Measurements from ENCODE around the gene PAQR5.

DNA sequence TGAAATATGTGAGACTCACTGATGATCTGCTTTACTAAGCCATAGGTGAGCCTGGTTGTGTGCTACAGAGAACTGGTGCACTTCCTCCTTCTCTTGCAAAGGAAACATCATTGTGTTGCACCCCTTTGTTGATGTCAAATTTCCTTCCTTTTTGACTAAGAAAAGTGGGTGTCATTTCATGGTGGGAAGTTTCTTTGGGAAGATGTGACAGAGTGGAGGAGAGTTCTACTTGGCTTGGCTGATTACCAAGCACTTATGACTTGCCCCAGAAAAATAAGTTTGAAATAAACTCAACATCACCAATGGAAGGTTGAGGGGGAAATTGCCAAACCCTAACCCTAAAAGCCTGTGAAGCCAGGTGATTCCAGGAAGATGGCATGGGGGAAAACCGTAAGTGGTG is 61.9 kb downstream of the PAQR5 start:
- TF ChIP-seq, protein P1, sequence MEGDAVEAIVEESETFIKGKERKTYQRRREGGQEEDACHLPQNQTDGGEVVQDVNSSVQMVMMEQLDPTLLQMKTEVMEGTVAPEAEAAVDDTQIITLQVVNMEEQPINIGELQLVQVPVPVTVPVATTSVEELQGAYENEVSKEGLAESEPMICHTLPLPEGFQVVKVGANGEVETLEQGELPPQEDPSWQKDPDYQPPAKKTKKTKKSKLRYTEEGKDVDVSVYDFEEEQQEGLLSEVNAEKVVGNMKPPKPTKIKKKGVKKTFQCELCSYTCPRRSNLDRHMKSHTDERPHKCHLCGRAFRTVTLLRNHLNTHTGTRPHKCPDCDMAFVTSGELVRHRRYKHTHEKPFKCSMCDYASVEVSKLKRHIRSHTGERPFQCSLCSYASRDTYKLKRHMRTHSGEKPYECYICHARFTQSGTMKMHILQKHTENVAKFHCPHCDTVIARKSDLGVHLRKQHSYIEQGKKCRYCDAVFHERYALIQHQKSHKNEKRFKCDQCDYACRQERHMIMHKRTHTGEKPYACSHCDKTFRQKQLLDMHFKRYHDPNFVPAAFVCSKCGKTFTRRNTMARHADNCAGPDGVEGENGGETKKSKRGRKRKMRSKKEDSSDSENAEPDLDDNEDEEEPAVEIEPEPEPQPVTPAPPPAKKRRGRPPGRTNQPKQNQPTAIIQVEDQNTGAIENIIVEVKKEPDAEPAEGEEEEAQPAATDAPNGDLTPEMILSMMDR (IDR thresholded peaks at IDR 0.05): no peak
- no peak for TF ChIP-seq POLR2A (IDR thresholded peaks at IDR 0.05)
